WTC11 (cell line): ENCODE results near the gene AQP12A. TPM values are rescaled to one million over a fixed set of nuclear protein-coding genes. Genes with fewer than 3 reads are reported as not detected.

Source experiments
- ATAC-seq: fragments of 200-7000 bp; cut with Tn5 transposase; 2 replicates; pipeline ENCODE4 v1.10.0; 2021; ENCODE audit warnings: mild to moderate bottlenecking, moderate library complexity
- CTCF ChIA-PET: fragments of 300-600 bp; sonication (Branson Sonifier 250); formaldehyde crosslinking; loops from one replicate; lab custom pipeline; 2021; ENCODE audit warnings: antibody characterized with exemption; lab: Charles Lee
- POLR2A ChIA-PET: fragments of 350-600 bp; sonication (Branson Sonifier 250); formaldehyde crosslinking; loops from one replicate; lab custom pipeline; 2021; ENCODE audit warnings: antibody characterized with exemption; lab: Charles Lee
- DNase-seq: peaks from one replicate; pipeline ENCODE4 v3.0.0; 2021; ENCODE audit warnings: low spot score
- H3K27ac Mint-ChIP-seq: 2 replicates; pipeline ENCODE4 v1.8.0; 2021; ENCODE audit warnings: mixed read lengths
- H3K27me3 Mint-ChIP-seq: 2 replicates; pipeline ENCODE4 v1.8.0; 2021; ENCODE audit warnings: low read depth, mild to moderate bottlenecking, moderate library complexity, mixed read lengths
- H3K36me3 Mint-ChIP-seq: 2 replicates; pipeline ENCODE4 v1.8.0; 2021; ENCODE audit warnings: mixed read lengths
- H3K4me1 Mint-ChIP-seq: 2 replicates; pipeline ENCODE4 v1.8.0; 2022; ENCODE audit warnings: mixed read lengths
- H3K4me3 Mint-ChIP-seq: 2 replicates; pipeline ENCODE4 v1.8.0; 2021; ENCODE audit warnings: mild to moderate bottlenecking, moderate library complexity, mixed read lengths
- H3K9me3 Mint-ChIP-seq: 2 replicates; pipeline ENCODE4 v1.8.0; 2021; ENCODE audit warnings: mixed read lengths
- ARID4B ChIP-seq: sonication (generic); formaldehyde crosslinking; IDR thresholded peaks from 2 replicates; pipeline ENCODE4 v1.8.0; 2023; ENCODE audit warnings: missing genetic modification reagents, mild to moderate bottlenecking, borderline replicate concordance
- ATF1 ChIP-seq: sonication (generic); formaldehyde crosslinking; IDR thresholded peaks from 2 replicates; pipeline ENCODE4 v1.8.1; 2023; ENCODE audit warnings: mild to moderate bottlenecking, moderate library complexity, missing genetic modification reagents
- E2F4 ChIP-seq: sonication (generic); formaldehyde crosslinking; IDR thresholded peaks from 2 replicates; pipeline ENCODE4 v1.8.1; 2022; ENCODE audit warnings: low read depth, mild to moderate bottlenecking, moderate library complexity, missing genetic modification reagents, borderline replicate concordance
- E2F5 ChIP-seq: sonication (generic); formaldehyde crosslinking; IDR thresholded peaks from 2 replicates; pipeline ENCODE4 v1.8.1; 2022; ENCODE audit warnings: mild to moderate bottlenecking, moderate library complexity, missing genetic modification reagents
- EMX1 ChIP-seq: fragments of 250-450 bp; sonication (Bioruptor Pico); IDR thresholded peaks from 2 replicates; pipeline ENCODE4 v1.8.0; 2021; ENCODE audit warnings: mild to moderate bottlenecking
- ETV6 ChIP-seq: sonication (generic); formaldehyde crosslinking; IDR thresholded peaks from 2 replicates; pipeline ENCODE4 v1.8.1; 2022; ENCODE audit warnings: mild to moderate bottlenecking, missing genetic modification reagents
- FOXK1 ChIP-seq: sonication (generic); formaldehyde crosslinking; IDR thresholded peaks from 2 replicates; pipeline ENCODE4 v1.8.0; 2022; ENCODE audit warnings: mild to moderate bottlenecking, moderate library complexity, missing genetic modification reagents
- GRHL2 ChIP-seq: fragments of 250-450 bp; sonication (Bioruptor Pico); IDR thresholded peaks from 2 replicates; pipeline ENCODE4 v1.8.0; 2022; ENCODE audit warnings: mild to moderate bottlenecking, moderate library complexity; ENCODE audit not compliant: insufficient replicate concordance, severe bottlenecking
- HMGXB4 ChIP-seq: sonication (generic); formaldehyde crosslinking; IDR thresholded peaks from 2 replicates; pipeline ENCODE4 v1.8.1; 2023; ENCODE audit warnings: mild to moderate bottlenecking, moderate library complexity, missing genetic modification reagents
- JUN ChIP-seq: sonication (generic); formaldehyde crosslinking; IDR thresholded peaks from 2 replicates; pipeline ENCODE4 v1.8.0; 2023; ENCODE audit warnings: mild to moderate bottlenecking, missing genetic modification reagents
- NFATC4 ChIP-seq: fragments of 250-450 bp; sonication (Bioruptor Pico); IDR thresholded peaks from 2 replicates; pipeline ENCODE4 v1.9.0; 2021; ENCODE audit warnings: mild to moderate bottlenecking
- NR1H2 ChIP-seq: sonication (generic); formaldehyde crosslinking; IDR thresholded peaks from 2 replicates; pipeline ENCODE4 v1.9.0; 2021; ENCODE audit warnings: mild to moderate bottlenecking, moderate library complexity, missing genetic modification reagents
- PRRX2 ChIP-seq: fragments of 250-450 bp; sonication (Bioruptor Pico); IDR thresholded peaks from 2 replicates; pipeline ENCODE4 v1.8.0; 2021; ENCODE audit warnings: mild to moderate bottlenecking
- SMAD4 ChIP-seq: sonication (generic); formaldehyde crosslinking; IDR thresholded peaks from 2 replicates; pipeline ENCODE4 v1.8.0; 2022; ENCODE audit warnings: mild to moderate bottlenecking, missing genetic modification reagents
- STAT6 ChIP-seq: sonication (generic); formaldehyde crosslinking; conservative IDR thresholded peaks from 2 replicates; pipeline ENCODE4 v1.8.1; 2023; ENCODE audit warnings: mild to moderate bottlenecking, low read depth, missing genetic modification reagents, moderate library complexity
- ZNF138 ChIP-seq: sonication (generic); formaldehyde crosslinking; conservative IDR thresholded peaks from 2 replicates; pipeline ENCODE4 v1.8.1; 2022; ENCODE audit warnings: mild to moderate bottlenecking, moderate library complexity, missing genetic modification reagents
- ZNF281 ChIP-seq: sonication (generic); formaldehyde crosslinking; IDR thresholded peaks from 2 replicates; pipeline ENCODE4 v1.8.0; 2023; ENCODE audit warnings: mild to moderate bottlenecking, missing genetic modification reagents
- ZNF317 ChIP-seq: sonication (generic); formaldehyde crosslinking; IDR thresholded peaks from 2 replicates; pipeline ENCODE4 v1.8.1; 2023; ENCODE audit warnings: low read depth, mild to moderate bottlenecking, moderate library complexity, missing genetic modification reagents, borderline replicate concordance
- total RNA-seq: library from RNA; stranded (reverse); gene quantifications from 3 replicates; pipeline ENCODE4 v1.2.3, GENCODE V29; 2021

AQP12A gene
- total RNA-seq, 1 experiment from 2014 or later: not detected

GRCh38 chr2:240711296-240711695, 19.6 kb downstream of the AQP12A start (continued):
- TF ChIP-seq E2F4 (CRISPR knock-in tag) (no peak), ETV6 (CRISPR knock-in tag) (no peak), ZNF317 (no peak), GRHL2 (CRISPR knock-in tag) (no peak), ZNF138 (CRISPR knock-in tag) (no peak)
- TF ChIP-seq, all 79 proteins: peak for 0

- ATAC-seq (no peak), DNase-seq (no peak)
- H3K4me1 Mint-ChIP-seq: no peaks in the 10 kb centered on the region
- CTCF ChIA-PET: no interaction called here
- no peaks in the 10 kb centered on the region for H3K27me3 Mint-ChIP-seq
- H3K36me3 Mint-ChIP-seq: peaks cover 6% of the 10 kb centered on the region; the same call in 1 of the 2 replicates
- no peak overlapping the region for H3K27ac Mint-ChIP-seq
- POLR2A ChIA-PET: no interaction called here
- H3K9me3 Mint-ChIP-seq: no peaks in the 10 kb centered on the region
- no peak overlapping the region for H3K4me3 Mint-ChIP-seq
- no peak for TF ChIP-seq NFATC4
- TF ChIP-seq ARID4B (CRISPR knock-in tag): no peak
- TF ChIP-seq NR1H2 (CRISPR knock-in tag): no peak
- no peak for TF ChIP-seq SMAD4 (CRISPR knock-in tag)
- TF ChIP-seq E2F5 (CRISPR knock-in tag): no peak
- no peak for TF ChIP-seq EMX1
- no peak for TF ChIP-seq ZNF281
- TF ChIP-seq PRRX2 (CRISPR knock-in tag): no peak
- TF ChIP-seq STAT6 (CRISPR knock-in tag): no peak
- no peak for TF ChIP-seq FOXK1
- TF ChIP-seq JUN: no peak
- no peak for TF ChIP-seq ATF1 (CRISPR knock-in tag)
- TF ChIP-seq HMGXB4 (CRISPR knock-in tag): no peak
- TF ChIP-seq ZNF138 (CRISPR knock-in tag): no peak
These were observed 20.0 kb downstream of the AQP12A start for GRCh38 chr2:240711701-240712100.
